GM12873 (cell line): ENCODE data around the gene GRAMD4.

Source experiments
- TF ChIP-seq, protein P1 (sequence below): IDR thresholded peaks from 2 replicates; pipeline ENCODE4 v1.5.1; 2012; ENCODE audit warnings: low read depth, mild to moderate bottlenecking, moderate library complexity, low read length, control low read depth; ENCODE audit not compliant: insufficient read depth; ENCODE audit errors: missing control alignments

The GRAMD4 gene

DNA sequence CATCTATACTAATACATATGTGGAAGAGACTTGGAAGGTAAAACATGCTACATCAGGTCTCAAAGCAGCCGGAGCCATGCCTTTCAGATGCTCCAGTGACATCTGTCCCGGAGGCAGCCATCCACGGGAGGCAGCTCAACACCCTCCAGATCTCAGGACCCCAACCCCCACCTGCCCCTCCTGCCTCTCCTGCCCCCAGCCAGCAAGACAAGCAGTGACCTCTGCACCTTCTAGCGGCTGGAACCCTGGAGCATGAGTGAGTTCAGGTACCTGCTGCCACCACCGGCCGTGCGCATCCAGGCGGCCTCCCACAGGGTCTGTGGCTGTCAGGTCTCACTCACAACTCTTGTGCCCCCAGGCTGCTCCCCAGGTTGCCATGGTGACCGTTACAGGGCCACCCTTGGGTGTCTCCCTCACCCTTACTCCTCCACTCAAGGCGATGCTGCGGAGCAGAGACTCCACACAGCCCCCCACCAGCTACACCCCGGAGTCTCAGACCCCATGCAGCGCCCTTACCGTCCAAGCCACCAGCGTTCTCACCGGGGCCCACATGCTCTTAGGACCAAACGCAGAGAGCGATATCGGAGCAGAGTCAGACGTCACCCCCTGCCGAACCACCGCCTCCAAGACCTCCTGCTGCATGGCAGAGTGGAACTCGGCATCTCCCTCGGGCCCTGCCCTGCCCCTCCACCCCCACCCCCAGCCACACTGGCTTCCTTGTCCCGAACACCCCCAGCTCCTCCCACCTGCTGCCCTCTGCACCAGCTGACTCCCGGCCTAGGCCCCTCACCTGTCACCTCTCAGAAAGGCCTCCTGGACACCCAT lies 83.2 kb downstream of the GRAMD4 start:
- TF ChIP-seq, protein P1, sequence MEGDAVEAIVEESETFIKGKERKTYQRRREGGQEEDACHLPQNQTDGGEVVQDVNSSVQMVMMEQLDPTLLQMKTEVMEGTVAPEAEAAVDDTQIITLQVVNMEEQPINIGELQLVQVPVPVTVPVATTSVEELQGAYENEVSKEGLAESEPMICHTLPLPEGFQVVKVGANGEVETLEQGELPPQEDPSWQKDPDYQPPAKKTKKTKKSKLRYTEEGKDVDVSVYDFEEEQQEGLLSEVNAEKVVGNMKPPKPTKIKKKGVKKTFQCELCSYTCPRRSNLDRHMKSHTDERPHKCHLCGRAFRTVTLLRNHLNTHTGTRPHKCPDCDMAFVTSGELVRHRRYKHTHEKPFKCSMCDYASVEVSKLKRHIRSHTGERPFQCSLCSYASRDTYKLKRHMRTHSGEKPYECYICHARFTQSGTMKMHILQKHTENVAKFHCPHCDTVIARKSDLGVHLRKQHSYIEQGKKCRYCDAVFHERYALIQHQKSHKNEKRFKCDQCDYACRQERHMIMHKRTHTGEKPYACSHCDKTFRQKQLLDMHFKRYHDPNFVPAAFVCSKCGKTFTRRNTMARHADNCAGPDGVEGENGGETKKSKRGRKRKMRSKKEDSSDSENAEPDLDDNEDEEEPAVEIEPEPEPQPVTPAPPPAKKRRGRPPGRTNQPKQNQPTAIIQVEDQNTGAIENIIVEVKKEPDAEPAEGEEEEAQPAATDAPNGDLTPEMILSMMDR: no peak

DNA sequence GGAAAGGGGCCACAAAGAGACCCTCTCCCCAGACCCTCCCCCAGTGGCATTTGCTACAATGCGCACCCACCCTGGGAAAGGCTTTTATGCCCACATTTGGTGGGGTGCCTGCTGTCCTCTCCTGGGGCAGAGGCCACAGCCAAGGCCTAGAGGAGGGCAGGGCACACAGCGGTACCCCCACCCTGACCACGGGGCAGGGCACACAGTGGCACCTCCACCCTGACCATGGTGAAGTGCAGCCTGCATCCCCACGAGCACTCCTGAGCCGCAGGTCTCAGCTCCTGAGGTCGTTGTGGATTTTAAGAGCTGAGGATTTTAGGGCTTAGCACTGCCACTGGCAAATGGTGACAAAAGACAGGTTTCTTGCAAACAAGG lies 83.8 kb downstream of the GRAMD4 start:
- TF ChIP-seq, protein P1: no peak

DNA sequence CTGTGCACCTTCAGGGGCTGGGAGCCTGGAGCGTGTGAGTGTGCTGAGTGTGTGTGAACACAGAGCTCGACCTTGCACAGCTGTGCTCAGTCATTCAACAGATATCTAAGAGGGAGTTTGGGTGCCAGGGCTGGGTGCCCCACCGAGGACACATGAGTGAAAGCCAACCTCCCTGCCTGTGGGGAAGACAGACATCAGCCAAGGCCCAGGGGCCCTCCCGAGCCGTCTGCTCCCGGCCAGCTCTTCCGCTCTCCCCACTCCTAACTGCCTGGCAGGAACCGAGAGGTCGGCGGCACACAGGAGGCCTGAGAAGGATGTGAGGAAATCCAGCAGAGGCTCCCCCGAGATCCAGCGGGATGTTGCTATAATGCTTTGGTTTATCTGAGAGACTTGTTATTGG lies 85.9 kb downstream of the GRAMD4 start:
- TF ChIP-seq, protein P1: no peak

DNA sequence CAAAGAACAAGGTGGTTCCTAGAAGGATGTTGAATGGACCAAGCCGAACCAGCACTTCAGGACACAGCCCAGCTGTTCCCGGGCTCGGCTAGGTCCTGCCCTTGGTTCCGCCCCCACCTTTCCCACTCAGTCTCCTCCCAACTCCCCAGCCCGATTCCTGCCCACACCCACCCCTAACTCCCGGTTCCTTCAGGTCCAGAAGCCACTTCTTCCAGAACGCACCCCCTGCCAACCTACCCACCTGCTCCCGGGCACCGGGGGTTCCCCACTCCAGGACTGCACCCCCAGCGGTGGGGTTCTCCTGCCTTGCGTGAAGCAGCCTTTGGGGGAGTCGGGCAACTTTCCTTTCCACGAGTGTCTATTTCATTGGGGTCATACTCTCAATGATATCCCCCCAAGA lies 87.1 kb downstream of the GRAMD4 start:
- TF ChIP-seq, protein P1: no peak

DNA sequence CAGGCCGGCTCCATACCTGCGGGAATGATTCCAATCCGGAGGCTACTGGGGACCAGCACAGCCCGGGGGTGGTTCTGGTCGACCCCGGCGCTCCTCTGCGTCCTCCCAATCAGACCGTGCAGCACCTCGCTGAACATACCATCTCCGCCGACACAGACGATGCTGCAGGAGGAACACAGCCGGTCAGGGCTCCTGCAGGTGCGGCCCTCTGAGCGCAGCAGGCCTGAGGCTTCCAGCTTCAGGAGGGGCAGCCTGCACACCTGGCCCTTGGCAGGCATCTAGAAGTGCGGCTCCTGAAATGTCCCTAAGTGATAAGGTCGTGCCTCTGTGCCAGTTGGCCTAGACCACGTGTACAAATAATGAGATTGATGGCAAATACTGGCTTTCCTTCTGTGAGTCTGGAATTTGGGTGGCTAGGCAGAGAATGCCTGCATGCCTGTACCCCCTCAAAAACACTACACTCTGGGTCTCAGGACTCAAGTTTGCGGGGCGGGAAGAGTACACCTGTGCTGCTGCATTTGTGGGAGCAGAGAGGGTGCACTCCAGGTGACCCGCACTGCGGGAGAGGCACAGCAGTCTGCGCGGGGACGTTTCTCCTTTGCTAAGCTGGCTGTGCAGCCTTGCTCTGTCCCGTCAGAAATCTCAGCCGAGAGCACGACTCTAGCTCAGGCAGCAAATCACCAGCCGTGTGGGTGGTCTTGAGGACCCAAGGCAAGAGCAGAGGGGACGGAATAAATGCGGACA lies 87.8 kb downstream of the GRAMD4 start:
- TF ChIP-seq, protein P1: no peak

DNA sequence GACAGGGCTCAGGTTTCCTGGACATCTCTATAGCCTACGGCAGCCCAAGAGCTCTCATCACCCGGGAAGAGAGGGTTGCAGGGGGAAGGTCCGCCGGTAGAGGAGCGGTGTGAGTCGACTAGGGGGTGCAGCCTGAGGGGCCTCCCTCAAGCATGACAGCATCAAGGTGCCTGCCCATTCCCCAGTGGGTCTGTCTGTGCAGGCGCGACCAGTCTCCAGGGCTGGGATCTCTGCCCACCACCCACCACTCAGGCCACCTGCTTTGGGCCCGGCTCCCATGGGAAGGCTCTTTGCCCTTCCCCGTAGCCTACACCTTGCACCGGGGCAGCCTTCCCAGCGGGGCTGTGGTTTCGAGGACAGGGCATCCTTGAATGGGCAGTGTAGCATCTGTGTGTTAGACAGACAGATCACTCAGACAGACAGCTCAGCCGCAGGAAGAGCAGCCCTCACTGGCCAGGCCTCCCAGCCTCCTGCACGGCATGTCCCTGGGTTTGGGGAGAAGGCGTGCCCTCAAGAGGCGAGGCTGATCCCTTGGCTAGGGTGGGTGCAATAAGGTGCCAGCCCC lies 88.7 kb downstream of the GRAMD4 start:
- TF ChIP-seq, protein P1: no peak

- TF ChIP-seq, protein P1: no peak
These were observed 90.6 kb downstream of the GRAMD4 start for GRCh38 chr22:46710806-46711205.
